B cell (primary cell): ENCODE results near the gene TBC1D17.

Experiments
- CTCF ChIP-seq: fragments of 200-600 bp; IDR thresholded peaks from one replicate; pipeline ENCODE4 v1.8.0; 2022; ENCODE audit warnings: antibody characterized with exemption, mild to moderate bottlenecking
- EZH2 ChIP-seq: IDR thresholded peaks from 2 replicates; pipeline ENCODE4 v1.6.1; 2012; ENCODE audit warnings: borderline replicate concordance, low read depth, mild to moderate bottlenecking, moderate library complexity, low read length; ENCODE audit not compliant: insufficient read depth, poor library complexity, severe bottlenecking

- no peak for TF ChIP-seq CTCF
- no peak for TF ChIP-seq EZH2
These were observed 6.6 kb downstream of the TBC1D17 start for GRCh38 chr19:49884109-49884508.
